ENCODE measurements around the gene GABRB2. TPM values are rescaled to one million over a fixed set of nuclear protein-coding genes. Genes with fewer than 3 reads are reported as not detected.

The GABRB2 gene
- total and polyA plus RNA-seq, 2 of the 13 experiments (the other 11 are each of a cell fraction or from before 2014, with no cell fraction given): 0.01 TPM; not detected in 1

DNA sequence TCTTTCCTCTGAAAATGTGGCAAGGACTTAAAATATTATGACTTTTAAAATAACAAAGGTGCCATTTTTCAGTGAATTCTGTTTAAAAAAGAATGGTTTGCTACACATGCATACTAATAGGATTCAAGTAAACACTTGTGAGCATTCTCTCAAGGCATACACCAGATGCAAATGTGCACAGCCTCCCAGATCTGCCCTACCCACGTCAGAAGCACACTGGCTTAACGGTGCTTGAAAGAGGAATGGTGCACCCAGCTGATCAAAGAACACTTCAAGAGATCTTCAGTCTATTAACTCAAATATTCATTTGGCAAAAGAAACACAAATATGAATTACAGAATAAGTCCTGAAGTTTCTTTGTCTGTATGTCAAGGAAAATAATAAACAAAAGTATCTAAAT, 15.8 kb downstream of the GABRB2 start (continued):
- TF ChIP-seq, protein P1, sequence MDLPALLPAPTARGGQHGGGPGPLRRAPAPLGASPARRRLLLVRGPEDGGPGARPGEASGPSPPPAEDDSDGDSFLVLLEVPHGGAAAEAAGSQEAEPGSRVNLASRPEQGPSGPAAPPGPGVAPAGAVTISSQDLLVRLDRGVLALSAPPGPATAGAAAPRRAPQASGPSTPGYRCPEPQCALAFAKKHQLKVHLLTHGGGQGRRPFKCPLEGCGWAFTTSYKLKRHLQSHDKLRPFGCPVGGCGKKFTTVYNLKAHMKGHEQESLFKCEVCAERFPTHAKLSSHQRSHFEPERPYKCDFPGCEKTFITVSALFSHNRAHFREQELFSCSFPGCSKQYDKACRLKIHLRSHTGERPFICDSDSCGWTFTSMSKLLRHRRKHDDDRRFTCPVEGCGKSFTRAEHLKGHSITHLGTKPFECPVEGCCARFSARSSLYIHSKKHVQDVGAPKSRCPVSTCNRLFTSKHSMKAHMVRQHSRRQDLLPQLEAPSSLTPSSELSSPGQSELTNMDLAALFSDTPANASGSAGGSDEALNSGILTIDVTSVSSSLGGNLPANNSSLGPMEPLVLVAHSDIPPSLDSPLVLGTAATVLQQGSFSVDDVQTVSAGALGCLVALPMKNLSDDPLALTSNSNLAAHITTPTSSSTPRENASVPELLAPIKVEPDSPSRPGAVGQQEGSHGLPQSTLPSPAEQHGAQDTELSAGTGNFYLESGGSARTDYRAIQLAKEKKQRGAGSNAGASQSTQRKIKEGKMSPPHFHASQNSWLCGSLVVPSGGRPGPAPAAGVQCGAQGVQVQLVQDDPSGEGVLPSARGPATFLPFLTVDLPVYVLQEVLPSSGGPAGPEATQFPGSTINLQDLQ (CRISPR knock-in tag; IDR thresholded peaks at IDR 0.05): no peak
- no peak for TF ChIP-seq SOX13 (IDR thresholded peaks at IDR 0.05)
- no peak for TF ChIP-seq SOX13 (CRISPR knock-in tag; conservative IDR thresholded peaks at IDR 0.05 in 1 of 2, IDR thresholded peaks at IDR 0.05 in 1 of 2)
- no peak for TF ChIP-seq CREM (IDR thresholded peaks at IDR 0.05)
- no peak for TF ChIP-seq CREM (CRISPR knock-in tag; IDR thresholded peaks at IDR 0.05)
- TF ChIP-seq MIER3 (CRISPR knock-in tag; IDR thresholded peaks at IDR 0.05; ENCODE audit: borderline replicate concordance): no peak
- TF ChIP-seq EEA1 (CRISPR knock-in tag; IDR thresholded peaks at IDR 0.05; ENCODE audit: borderline replicate concordance): no peak
- TF ChIP-seq ATF1 (CRISPR knock-in tag; IDR thresholded peaks at IDR 0.05): no peak

DNA sequence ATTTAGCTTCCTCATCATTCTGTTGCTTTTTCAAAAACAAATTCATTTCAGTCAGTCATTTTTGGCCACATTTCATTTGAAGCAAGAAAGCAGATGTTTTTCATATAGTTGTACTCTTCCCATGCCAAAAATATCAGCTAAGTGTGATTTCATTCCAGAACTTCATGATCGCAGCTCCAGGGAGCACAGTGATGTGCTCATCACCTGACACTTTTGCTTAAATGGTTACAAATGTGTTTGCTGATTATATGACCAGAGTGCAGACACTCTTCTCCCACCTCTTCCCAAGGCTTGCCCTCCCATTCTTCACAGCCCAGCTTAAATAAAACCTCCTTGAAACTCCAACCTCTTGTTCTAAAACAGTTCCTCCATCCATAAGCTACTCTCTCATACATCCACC, 32.6 kb downstream of the GABRB2 start:
- 0% methylated on average over 1 of the region's 1 CpG for WGBS (ENCODE audit: low lambda C conversion rate)
- Histone ChIP-seq H3K27ac (ENCODE audit: extremely low read length, insufficient read depth, low read length) (no peak overlapping the region), H2AFZ (ENCODE audit: low read length) (no peak overlapping the region), H3K9ac (ENCODE audit: insufficient read depth, low read depth, low read length) (no peak overlapping the region), H3K4me3 (replicated peaks in 1 of 3; ENCODE audit: insufficient read depth in 1 of 3, low read depth in 2 of 3, low read length in 3 of 3) (no peak overlapping the region), H3K4me1 (ENCODE audit: insufficient read depth, low read length) (no peaks in the 10 kb centered on the region), H4K20me1 (ENCODE audit: insufficient read depth, low read length) (no peaks in the 10 kb centered on the region), H3K36me3 (replicated peaks in 1 of 2; ENCODE audit: control insufficient read depth in 1 of 2, insufficient read depth in 2 of 2, low read length in 2 of 2) (no peaks in the 10 kb centered on the region), H3K4me2 (ENCODE audit: low read depth, low read length) (no peak overlapping the region), H3K9me3 (ENCODE audit: low read length) (no peaks in the 10 kb centered on the region), H3K27me3 (ENCODE audit: control insufficient read depth in 1 of 2, insufficient read depth in 2 of 2, low read length in 2 of 2) (no peaks in the 10 kb centered on the region), H3K79me2 (ENCODE audit: insufficient read depth, low read length) (no peaks in the 10 kb centered on the region)
- no peak for TF ChIP-seq FOSL1 (CRISPR knock-in tag; IDR thresholded peaks at IDR 0.05; ENCODE audit: borderline replicate concordance)
- no peak for TF ChIP-seq GRHL1 (CRISPR knock-in tag; conservative IDR thresholded peaks at IDR 0.05)
- TF ChIP-seq DZIP1 (CRISPR knock-in tag; IDR thresholded peaks at IDR 0.05): no peak
- TF ChIP-seq PAF1 (CRISPR knock-in tag; IDR thresholded peaks at IDR 0.05): no peak
- no peak for TF ChIP-seq ZBTB20 (CRISPR knock-in tag; IDR thresholded peaks at IDR 0.05; ENCODE audit: borderline replicate concordance, low read depth)
- no peak for TF ChIP-seq TAF15 (IDR thresholded peaks at IDR 0.05; ENCODE audit: low read depth, low read length, poor library complexity, severe bottlenecking)
- ChIA-PET CTCF (ENCODE audit: low intra/inter-chr PET ratio, low total read pairs) (no interaction called here), POLR2A (no interaction called here)
- in situ Hi-C loops (cut with HindIII; ENCODE audit: extremely low pct_ligation_motif_present, low pct_unique_long_range_greater_than_20kb): no loop called here
- no peak for FAIRE-seq
- intact Hi-C loops (cut with micrococcal nuclease; ENCODE audit: unreplicated experiment): no loop called here
- no peak for ATAC-seq
- no peak for DNase-seq (ENCODE audit: low spot score)
- BruUV-seq (replicated peaks): no TSS peak
